Dendritic cell treated with granulocyte-macrophage colony-stimulating factor and Interleukin-4, amounts not matched to agents 40 ng/mL and 50 ng/mL, for 4 days (primary cell): ENCODE measurements around the gene RIPPLY3.
"Not testable (repeated sequence)": the region's sequence is repeated elsewhere in the genome, so short reads cannot be mapped to it uniquely, and the experiment has no call there.

Source experiments
- H3K27ac Mint-ChIP-seq: one replicate; pipeline ENCODE4 v1.8.0; 2022; ENCODE audit warnings: mild to moderate bottlenecking, mixed read lengths
- H3K27me3 Mint-ChIP-seq: one replicate; pipeline ENCODE4 v1.8.0; 2022; ENCODE audit warnings: mild to moderate bottlenecking, mixed read lengths
- H3K36me3 Mint-ChIP-seq: one replicate; pipeline ENCODE4 v1.8.0; 2022; ENCODE audit warnings: low read depth, mixed read lengths
- H3K4me1 Mint-ChIP-seq: one replicate; pipeline ENCODE4 v1.8.0; 2022; ENCODE audit warnings: low read depth, mixed read lengths
- H3K4me3 Mint-ChIP-seq: one replicate; pipeline ENCODE4 v1.8.0; 2022; ENCODE audit warnings: mild to moderate bottlenecking, moderate library complexity, mixed read lengths
- H3K9me3 Mint-ChIP-seq: one replicate; pipeline ENCODE4 v1.8.0; 2022; ENCODE audit warnings: mixed read lengths
- intact Hi-C: fragments of 100-400 bp; cut with micrococcal nuclease; formaldehyde crosslinking; loops from one replicate; pipeline ENCODE4 v1.15.0; 2022

RIPPLY3 gene

DNA sequence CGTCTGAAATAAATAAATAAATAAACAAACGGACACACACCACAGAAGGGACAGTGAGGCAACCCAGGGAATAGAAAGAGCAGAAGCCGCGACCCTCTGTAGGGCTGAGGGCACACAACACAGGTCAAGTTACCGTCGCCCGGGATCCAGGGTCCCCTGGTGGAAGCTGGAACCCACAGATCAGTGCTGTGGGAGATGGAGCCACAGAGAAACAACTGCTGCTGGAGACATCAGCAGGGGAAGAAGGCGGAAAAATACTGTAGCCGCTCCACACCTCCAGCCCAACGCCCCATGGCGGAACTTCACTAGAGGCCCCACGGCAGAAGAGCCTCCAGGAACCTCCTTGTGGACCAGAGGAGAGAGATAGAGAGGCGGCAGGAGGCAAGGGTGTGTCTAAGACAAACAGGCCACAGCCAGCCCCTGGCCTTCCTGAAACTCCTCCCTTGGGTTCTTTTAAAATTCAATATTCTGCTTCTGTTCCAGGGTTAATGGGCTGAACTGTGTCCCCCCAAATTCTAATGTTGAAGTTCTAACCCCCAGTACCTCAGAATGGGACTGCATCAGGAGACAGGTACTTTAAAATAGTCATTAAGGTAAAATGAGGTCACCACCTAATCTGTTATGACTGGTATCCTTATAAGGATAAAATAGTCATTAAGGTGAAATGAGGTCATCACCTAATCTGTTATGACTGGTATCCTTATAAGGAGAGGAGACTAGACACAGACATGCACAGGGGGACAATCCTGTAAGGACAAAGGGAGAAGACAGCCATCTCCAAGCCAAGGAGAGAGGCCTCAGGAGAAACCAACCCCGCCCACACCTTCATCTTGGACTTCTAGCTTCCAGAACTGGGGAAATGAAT lies 32.3 kb upstream of the RIPPLY3 start:
- no peak overlapping the region for H3K4me3 Mint-ChIP-seq
- H3K4me1 Mint-ChIP-seq = peaks cover 21% of the 10 kb centered on the region
- H3K9me3 Mint-ChIP-seq = no peaks in the 10 kb centered on the region
- intact Hi-C loops = no loop called here
- H3K36me3 Mint-ChIP-seq = no peaks in the 10 kb centered on the region
- H3K27ac Mint-ChIP-seq = no peak overlapping the region
- peaks cover 17% of the 10 kb centered on the region for H3K27me3 Mint-ChIP-seq

DNA sequence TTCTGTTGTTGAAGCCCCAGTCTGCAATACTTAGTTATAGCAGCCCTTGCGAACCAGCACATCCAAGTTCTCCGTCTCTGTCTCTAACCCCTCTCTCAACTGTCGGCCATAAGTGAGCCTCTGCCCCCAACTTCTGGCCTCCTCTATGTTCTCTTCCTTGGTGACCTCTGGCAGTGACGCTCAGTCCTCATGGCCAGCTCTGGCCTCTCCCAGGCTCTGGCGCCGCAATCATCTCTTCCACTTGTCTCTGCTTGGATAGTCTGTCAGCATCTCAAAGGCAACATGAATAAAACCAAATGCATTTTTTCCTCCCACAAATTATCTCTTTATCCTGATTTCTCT lies 31.7 kb upstream of the RIPPLY3 start:
- Mint-ChIP-seq H3K4me3 (no peak overlapping the region), H3K9me3 (no peaks in the 10 kb centered on the region), H3K4me1 (peaks cover 21% of the 10 kb centered on the region), H3K27ac (no peak overlapping the region), H3K36me3 (no peaks in the 10 kb centered on the region), H3K27me3 (peaks cover 23% of the 10 kb centered on the region)
- intact Hi-C loops = no loop called here

DNA sequence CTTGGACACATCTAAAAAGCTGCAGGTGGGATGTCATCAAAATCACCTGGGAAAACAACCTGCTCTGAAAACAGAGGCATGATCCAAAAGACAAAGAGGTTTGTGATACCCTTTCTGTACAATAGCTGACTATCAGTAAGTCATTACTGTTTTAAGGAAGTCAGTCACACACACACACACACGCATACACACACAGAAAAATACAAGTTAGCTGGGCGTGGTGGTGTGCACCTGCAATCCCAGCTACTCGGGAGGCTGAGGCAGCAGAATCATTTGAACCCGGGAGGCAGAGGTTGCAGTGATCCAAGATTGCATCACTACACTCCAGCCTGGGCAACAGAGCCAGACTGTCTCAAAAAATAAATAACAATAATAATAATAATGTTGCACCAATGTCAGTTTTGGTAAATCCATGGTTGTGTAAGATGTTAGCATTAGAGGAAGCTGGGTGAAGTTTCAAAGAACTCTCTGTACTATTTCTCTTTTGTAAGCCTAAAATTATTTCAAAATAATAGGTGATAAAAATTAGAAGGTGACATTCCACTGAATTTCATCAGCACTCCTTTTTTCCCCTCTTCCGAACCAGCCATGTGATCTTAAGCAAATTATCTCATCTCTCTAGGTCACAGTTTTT lies 30.2 kb upstream of the RIPPLY3 start:
- Mint-ChIP-seq H3K9me3 (no peaks in the 10 kb centered on the region), H3K36me3 (no peaks in the 10 kb centered on the region), H3K27ac (no peak overlapping the region), H3K27me3 (peaks cover 37% of the 10 kb centered on the region), H3K4me3 (no peak overlapping the region), H3K4me1 (peaks cover 26% of the 10 kb centered on the region)
- intact Hi-C loops = no loop called here

DNA sequence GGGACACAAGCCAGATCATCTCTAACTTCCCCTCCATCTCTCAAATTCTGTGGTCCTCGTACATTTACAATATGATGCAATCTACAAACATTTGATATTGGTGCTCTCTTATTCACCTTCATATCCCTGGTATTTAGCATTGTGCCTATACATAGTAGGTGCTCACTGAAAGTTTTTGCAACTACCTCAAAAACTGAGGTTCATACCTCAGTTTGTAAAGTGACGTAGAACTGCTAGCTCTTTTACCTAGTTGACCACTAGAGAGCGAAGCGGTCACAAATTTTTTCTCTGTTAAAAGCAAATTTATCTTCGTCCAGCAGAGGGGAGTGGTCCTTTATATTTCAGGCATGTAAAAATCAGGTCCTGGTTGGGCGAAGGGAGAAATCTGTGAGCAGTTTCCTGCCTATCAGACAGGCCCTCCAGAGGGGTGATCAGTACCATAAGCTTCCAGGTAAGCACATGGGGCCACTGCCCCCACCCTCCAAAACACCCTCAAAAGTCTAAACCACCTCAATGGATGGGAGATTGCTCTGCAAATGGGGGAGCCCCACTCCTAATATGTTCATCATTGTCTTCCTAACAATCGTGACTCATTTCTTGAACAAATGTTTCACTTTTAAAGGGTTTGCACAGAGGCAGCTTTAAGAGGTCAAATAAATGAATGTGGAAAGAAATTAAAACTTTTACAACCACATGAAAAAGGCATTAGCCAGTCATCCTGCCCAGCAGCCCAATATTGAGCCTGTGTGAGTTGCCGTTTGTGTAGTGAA lies 29.4 kb upstream of the RIPPLY3 start:
- Mint-ChIP-seq H3K27me3 (peaks cover 44% of the 10 kb centered on the region), H3K27ac (no peak overlapping the region), H3K4me1 (peaks cover 26% of the 10 kb centered on the region), H3K4me3 (no peak overlapping the region), H3K9me3 (no peaks in the 10 kb centered on the region), H3K36me3 (no peaks in the 10 kb centered on the region)
- intact Hi-C loops = no loop called here

DNA sequence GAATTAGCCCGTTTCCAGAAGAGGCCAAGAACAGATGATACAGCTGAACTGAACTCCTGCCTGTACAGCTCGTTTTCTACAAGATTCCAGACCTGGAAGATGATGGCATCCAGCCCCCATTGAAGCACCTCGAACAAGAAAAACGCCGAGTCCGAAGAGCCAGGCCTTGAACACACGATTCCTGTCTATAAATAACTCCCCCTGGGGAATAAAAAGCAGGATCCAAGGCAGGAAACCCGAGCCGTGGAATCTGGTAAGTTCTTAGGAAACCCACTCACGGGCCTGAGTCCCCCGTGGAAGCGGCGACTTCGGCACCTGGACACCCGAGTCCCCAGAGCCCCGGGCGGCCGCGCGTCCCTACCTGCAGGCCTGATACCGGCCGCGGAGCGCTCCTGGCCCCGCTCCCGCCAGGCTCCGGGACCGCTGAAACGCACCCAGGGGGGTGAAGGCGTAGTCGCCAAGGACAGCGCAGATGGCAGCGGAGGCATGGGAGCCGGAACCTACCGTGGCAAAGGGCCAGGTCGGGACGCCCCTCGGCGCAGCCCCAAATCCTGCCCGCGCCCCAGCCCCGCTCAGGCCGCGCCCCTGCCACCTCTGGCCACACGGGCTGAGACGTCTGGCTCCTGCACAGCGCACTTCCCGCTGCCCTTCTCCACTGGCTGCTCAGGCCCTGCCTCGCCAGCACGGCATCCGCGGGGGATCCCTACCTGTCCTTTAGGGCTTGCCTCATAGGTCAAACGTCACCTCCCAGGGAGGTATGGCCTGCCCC lies 26.0 kb upstream of the RIPPLY3 start:
- intact Hi-C loops = no loop called here
- peak overlapping the region; percentile 60 for H3K27ac Mint-ChIP-seq
- no peaks in the 10 kb centered on the region for H3K9me3 Mint-ChIP-seq

DNA sequence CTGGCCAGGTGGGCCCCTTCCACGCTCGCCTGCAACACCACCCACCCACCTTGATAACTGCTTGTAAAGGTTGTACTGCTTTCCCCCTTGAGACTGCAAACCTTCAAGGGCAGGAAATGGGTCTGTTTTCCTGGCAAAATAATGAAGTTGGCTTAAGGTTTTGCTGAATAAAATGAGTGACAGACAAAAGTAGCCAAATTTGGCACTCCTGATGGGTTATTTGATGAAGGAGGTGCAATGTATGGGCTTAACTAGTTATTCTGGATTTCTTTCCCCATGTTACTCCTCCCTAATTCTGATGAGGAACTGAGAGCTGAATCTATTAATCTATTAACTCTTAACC lies 25.5 kb upstream of the RIPPLY3 start:
- Mint-ChIP-seq H3K27ac (peak overlapping the region; percentile 60), H3K4me3 (peak overlapping the region; percentile 66), H3K9me3 (no peaks in the 10 kb centered on the region), H3K36me3 (no peaks in the 10 kb centered on the region), H3K27me3 (peaks cover 52% of the 10 kb centered on the region), H3K4me1 (peaks cover 24% of the 10 kb centered on the region)
- intact Hi-C loops = no loop called here

More for the DNA sequence above, 26.0 kb upstream of the RIPPLY3 start:
- peaks cover 52% of the 10 kb centered on the region for H3K27me3 Mint-ChIP-seq
- no peaks in the 10 kb centered on the region for H3K36me3 Mint-ChIP-seq
- H3K4me1 Mint-ChIP-seq = peaks cover 26% of the 10 kb centered on the region
- peak overlapping the region; percentile 66 for H3K4me3 Mint-ChIP-seq

DNA sequence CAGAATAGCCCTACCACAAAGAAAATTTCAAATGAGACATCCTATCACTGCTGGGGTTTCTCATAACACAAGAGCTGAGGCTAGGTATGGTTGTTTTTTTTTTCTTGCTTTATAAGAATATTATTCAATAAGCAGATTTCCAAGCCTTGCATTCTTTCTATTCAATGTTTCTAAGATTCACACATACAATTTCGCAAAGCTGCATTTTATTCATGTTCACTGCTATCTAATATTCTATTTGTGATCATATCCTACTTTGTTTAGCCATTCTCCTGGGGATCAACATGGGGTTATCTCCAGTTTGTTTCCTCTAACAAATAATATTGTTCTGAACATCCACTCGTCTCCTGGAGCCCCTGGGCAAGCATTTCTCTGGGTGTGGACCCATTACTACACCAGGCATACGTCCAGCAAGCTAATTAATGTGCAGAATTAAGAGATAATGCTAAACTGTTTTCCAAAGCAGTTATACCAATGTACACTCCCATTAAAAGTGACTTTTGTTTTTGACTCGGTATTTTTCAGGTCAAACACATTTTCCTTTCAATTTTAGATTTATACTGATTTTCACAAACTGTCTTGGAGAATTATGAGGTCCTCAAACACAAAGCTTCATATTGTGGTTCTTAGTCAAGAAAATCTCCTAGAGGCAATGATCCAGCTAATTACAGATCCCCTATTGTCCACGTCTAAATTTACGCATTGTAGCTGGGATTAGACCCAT lies 24.4 kb upstream of the RIPPLY3 start:
- no peak overlapping the region for H3K27ac Mint-ChIP-seq
- H3K4me3 Mint-ChIP-seq = no peak overlapping the region
- peaks cover 52% of the 10 kb centered on the region for H3K27me3 Mint-ChIP-seq
- peaks cover 13% of the 10 kb centered on the region for H3K4me1 Mint-ChIP-seq
- intact Hi-C loops = no loop called here
- H3K9me3 Mint-ChIP-seq = no peaks in the 10 kb centered on the region
- no peaks in the 10 kb centered on the region for H3K36me3 Mint-ChIP-seq

DNA sequence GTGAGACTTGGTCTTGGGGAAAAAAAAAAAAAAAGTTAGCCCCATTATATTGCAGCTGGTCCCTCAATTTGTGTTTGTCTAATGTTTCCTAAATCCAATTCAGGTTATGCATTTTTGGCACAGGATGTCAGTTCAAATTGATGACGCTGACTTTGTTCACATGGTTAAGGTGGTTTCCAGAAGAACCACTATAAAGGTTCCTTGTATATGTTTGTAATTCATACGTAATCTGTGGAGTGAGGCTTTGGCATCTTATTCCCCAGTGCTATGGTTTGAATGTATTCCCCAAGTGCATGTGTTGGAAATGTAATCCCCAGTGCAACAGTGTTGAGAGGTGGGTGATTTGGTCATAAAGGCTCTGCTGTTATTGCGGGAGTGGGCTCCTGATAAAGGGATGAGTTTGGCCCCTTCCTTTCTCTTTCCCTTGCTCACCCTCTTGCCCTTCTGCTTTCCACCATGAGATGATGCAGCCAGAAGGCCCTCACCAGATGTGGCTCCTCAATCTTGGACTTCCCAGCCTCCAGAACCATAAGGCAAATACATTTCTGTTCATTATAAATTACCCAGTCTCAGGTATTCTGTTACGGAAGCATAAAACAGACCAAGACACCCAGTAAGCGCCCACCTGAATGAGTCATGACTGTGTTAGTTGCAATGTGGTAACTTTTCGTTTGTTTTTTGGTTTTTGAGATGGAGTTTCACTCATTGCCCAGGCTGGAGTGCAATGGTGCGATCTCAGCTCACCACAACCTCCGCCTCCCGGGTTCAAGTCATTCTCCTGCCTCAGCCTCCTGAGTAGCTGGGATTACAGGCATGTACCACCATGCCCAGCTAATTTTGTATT lies 20.5 kb upstream of the RIPPLY3 start:
- Mint-ChIP-seq H3K36me3 (no peaks in the 10 kb centered on the region), H3K27ac (no peak overlapping the region), H3K27me3 (peaks cover 29% of the 10 kb centered on the region), H3K4me3 (no peak overlapping the region), H3K9me3 (no peaks in the 10 kb centered on the region), H3K4me1 (peaks cover 7% of the 10 kb centered on the region)
- intact Hi-C loops = no loop called here

DNA sequence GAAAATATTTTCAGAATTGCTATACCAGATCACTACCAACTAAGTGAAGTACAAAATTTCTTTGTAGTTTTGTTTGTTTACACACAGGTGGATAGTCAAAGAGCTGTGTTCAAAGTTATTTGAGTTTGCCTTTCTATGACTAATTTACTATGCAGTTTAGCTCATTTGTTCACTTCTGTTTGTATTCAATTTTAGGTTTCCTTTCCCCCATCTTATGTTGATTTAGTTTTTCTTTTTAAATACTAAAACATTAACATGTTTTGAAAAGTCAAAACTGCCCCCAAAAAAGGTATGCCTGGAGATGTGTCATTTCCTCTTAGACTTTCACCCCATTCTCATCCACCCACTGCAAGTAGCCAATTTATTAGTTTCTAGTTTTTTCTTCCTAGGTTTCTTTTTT lies 18.7 kb upstream of the RIPPLY3 start:
- Mint-ChIP-seq H3K36me3 (no peaks in the 10 kb centered on the region), H3K4me3 (no peak overlapping the region), H3K4me1 (peaks cover 6% of the 10 kb centered on the region), H3K9me3 (no peaks in the 10 kb centered on the region), H3K27me3 (peaks cover 16% of the 10 kb centered on the region), H3K27ac (no peak overlapping the region)
- intact Hi-C loops = no loop called here

DNA sequence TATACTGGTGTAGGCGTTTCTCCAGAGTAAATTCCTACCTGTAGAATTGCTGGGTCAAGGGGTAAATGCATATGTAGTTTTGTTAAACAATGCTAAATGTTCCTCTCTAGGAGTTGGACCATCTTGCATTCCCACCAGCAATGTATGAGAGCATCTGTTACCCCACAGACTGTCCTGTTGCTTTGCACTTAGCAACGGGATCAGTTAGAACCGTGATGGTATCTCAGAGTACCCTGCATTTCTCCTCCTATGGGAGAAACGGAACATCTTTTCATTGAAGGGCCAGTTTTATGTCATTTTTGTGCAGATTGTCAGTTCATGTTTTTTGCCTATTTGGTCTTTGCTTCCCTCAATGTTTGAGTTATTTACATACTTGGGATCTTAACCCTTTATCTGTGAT lies 18.0 kb upstream of the RIPPLY3 start:
- H3K4me1 Mint-ChIP-seq = peaks cover 6% of the 10 kb centered on the region
- H3K27ac Mint-ChIP-seq = no peak overlapping the region
- H3K27me3 Mint-ChIP-seq = peaks cover 18% of the 10 kb centered on the region
- no peak overlapping the region for H3K4me3 Mint-ChIP-seq
- H3K9me3 Mint-ChIP-seq = no peaks in the 10 kb centered on the region
- no peaks in the 10 kb centered on the region for H3K36me3 Mint-ChIP-seq
- intact Hi-C loops = no loop called here

DNA sequence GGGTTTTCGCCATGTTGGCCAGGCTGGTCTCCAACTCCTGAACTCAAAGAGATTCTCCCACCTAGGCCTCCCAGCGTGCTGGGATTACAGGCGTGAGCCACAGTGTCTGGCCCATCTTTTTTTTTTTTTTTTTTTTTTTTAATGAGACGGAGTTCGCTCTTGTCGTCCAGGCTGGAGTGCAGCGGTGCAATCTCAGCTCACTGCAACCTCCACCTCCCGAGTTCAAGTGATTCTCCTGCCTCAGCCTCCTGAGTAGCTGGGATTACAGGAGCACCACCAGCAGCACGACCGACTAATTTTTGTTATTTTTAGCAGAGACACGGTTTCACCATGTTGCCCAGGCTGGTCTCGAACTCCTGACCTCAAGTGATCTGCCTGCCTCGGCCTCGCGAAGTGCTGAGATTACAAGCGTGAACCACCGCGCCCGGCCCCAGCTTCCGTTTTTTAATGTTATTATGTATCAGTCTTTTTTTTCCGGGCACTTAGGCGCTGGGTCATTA lies 17.3 kb upstream of the RIPPLY3 start:
- intact Hi-C loops, H3K4me1 Mint-ChIP-seq, H3K36me3 Mint-ChIP-seq, H3K9me3 Mint-ChIP-seq: not testable (repeated sequence)
- H3K27me3 Mint-ChIP-seq = peaks cover 24% of the 10 kb centered on the region
- peak overlapping the region; percentile 79 for H3K4me3 Mint-ChIP-seq
- H3K27ac Mint-ChIP-seq = peak overlapping the region; percentile 91

DNA sequence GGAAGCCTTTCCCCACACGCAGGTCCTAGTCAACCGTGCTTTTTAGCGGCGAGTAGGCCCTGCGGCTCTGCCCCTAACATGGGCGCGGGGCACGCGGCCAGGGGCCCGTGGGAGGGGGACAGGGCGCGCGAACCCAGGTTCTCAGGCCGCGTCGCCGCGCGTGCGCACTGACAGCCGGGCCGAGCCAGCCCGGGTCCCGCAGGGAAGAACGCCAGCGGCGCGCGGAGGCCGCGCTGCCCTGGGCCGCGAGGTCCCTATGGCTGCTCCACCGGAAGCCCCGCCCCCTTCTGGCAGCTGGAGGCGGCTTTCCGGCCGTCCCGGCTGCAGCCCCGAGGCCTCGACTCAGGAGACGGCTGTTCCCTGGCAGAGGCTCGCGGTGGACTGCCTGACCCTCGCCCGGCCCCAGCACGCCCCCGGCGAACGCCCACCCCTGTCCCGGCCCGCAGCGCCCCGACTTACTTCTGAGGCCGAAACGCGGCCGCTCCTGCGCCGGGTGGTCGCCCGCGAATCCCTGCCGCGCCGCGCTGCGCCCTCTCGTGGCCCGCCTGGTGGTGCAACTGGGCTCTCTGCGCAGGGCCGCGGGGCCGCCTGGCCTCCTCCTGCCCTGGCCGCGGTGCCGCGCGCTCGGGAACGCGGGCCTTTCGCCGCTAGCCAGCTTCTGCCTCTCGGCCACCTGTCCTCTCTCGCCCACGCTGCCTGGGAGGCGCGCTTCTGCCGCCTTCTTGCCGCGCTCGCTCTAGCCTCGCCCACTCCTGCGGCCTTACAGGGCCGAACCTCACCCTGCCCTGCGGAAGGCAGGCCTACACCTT lies 16.6 kb upstream of the RIPPLY3 start:
- intact Hi-C loops = loop anchor here (5.0 kb wide), 1 partner anchor 82 kb away; the partner anchor contains the start of genes PIGP and TTC3
- Mint-ChIP-seq H3K4me3 (peak overlapping the region; percentile 79), H3K27ac (peak overlapping the region; percentile 91), H3K27me3 (peaks cover 31% of the 10 kb centered on the region), H3K4me1 (peaks cover 6% of the 10 kb centered on the region), H3K36me3 (no peaks in the 10 kb centered on the region), H3K9me3 (no peaks in the 10 kb centered on the region)
